ENCODE measurements around the gene KIAA1217.

Gene KIAA1217

DNA sequence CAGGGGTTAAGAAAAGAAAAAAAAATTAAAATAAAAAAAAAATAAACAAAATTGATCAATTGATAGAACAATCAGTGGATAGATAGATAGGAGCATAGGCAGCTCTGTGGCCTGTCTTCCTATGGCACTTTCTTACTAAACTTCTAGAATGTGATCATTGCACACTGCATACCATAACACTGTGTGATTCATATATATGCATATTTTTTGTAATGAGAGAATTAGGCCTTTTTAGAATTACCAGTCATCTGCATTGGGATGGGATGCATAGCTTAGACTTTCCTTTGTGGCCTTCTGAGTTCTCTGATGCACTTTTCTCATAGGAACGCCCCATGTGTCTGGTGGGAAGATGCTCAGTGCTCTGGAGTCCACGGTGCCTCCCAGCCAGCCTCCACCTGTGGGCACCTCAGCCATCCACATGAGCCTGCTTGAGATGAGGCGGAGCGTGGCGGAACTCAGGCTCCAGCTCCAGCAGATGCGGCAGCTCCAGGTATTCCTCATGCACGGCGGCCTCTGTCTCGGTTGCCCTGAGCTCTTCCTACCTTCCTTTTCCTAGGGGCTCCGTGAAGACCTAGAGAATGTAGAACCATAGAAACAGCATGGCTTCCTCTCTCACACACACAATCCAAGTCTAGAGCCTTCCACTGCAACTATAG lies 292.2 kb downstream of the KIAA1217 start:
- DNase-seq, result no peak
- in situ Hi-C loops (cut with MboI; ENCODE audit: low pct_unique_long_range_greater_than_20kb, low sequenced_read_pairs), result no loop called here

DNA sequence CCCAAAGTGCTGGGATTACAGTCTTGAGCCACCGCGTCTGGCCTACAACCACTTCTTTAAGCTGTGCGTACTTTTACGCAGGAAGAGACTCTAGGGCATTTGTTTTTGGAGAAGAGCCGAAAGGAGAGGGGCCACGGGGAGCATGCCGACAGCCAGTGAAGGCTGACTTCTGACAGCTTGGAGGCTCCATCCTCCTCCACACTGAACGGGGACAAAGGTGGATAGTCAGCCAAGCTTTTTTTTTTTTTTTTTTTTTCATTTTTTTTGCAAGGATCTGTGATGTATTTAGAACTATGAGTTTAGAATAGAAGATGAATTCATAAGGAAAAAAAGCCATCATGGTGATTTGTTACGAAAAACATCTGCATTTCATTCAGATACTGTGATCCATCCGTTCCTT lies 293.1 kb downstream of the KIAA1217 start:
- in situ Hi-C loops (cut with MboI; ENCODE audit: low pct_unique_long_range_greater_than_20kb, low sequenced_read_pairs), result no loop called here
- no peak for DNase-seq

DNA sequence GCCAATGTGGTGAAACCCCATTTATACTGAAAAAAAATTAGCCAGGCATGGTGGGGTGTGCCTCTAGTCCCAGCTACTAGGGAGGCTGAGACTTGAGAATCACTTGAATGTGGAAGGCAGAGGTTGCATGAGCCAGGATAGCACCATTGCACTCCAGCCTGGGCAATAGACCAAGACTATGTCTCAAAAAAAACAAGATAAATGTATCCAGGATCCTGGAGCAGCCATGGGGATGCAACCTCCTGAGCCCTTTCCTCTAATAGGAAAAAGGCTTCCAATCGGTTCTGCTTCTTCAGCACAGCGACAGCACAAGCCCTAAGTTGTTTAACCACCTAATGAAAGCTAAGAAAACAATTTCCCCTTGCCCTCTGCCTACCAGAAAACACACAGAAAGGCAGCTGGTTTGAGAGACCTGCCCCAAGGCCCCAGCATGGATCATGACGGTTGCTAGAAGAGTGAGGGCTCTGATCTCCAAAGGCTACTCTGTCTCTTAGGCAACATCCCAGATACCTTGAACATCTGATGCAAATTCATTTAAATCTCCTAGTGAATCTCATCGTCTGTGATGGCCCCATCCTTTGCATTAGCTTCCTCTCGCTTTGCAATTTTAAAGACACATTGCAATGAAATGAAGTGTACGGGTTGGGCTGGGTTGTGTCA lies 294.0 kb downstream of the KIAA1217 start:
- DNase-seq, result no peak
- in situ Hi-C loops (cut with MboI; ENCODE audit: low pct_unique_long_range_greater_than_20kb, low sequenced_read_pairs), result no loop called here

DNA sequence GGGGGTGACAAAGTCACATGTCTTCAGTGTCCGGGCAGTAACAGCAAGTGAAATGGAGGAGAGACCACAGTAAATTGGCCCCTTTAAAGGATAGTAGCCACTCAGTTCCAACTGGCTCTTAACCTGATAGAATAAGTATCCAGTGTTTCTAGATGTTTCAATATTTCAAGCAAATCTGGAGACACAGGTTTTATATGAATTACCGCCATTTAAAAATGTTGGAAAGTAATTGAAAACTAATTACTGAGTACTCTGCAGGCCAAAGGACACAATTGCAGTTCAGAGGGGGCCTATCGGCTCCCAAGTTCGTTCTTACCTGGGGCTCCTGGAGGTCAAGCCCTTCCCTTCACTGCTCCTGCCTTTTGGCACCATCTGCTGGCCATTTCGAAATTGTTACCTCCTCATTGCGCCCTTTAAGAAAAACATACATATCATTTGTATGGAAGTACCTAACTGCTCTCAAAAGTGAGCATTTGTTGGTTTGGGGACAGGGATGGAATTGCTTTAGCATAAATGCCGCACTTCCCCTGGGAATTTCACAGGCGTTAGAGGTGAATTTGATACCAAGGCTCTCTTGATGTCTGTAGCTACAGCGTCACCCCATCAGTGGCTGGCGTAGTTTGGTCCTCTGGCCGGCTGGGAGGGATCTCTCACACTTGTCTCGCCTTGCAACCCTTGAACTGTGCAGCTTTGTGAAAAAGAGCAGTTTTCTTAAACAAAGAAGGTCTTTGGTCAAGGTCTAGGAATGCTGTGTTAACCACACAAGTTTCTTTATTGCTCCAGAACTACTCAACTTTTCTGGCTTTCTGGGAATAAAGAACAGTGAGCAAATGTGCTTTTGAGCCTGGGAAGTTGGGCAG lies 294.8 kb downstream of the KIAA1217 start:
- in situ Hi-C loops (cut with MboI; ENCODE audit: low pct_unique_long_range_greater_than_20kb, low sequenced_read_pairs), result no loop called here
- DNase-seq, result peak; percentile 68

GRCh38 chr10:24505759-24506158 lies 296.8 kb downstream of the KIAA1217 start:
- in situ Hi-C loops (cut with MboI; ENCODE audit: low pct_unique_long_range_greater_than_20kb, low sequenced_read_pairs), result no loop called here

DNA sequence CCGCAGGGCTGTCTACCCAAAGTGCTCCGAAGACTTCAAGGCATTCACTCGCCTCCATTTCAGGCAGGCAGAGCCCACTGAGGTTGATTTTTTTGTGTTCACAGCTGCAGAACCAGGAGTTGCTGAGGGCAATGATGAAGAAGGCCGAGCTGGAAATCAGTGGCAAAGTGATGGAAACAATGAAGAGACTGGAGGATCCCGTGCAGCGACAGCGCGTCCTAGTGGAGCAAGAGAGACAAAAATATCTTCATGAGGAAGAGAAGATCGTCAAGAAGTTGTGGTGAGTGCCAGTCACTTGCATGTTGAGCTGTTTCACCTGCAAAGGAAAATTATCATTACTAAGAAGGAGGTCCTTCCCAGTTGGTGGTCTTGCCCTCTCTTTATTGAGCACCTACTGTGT lies 304.2 kb downstream of the KIAA1217 start:
- DNase-seq, result peak; percentile 8
- in situ Hi-C loops (cut with MboI; ENCODE audit: low pct_unique_long_range_greater_than_20kb, low sequenced_read_pairs), result no loop called here

More at GRCh38 chr10:24505759-24506158, 296.8 kb downstream of the KIAA1217 start:
- DNase-seq, result no peak

- in situ Hi-C loops (cut with MboI; ENCODE audit: low pct_unique_long_range_greater_than_20kb, low sequenced_read_pairs), result no loop called here
- no peak for DNase-seq
Measured at GRCh38 chr10:24515481-24515880, 306.5 kb downstream of the KIAA1217 start.

- in situ Hi-C loops (cut with MboI; ENCODE audit: low pct_unique_long_range_greater_than_20kb, low sequenced_read_pairs), result no loop called here
Measured at GRCh38 chr10:24518411-24518810, 309.5 kb downstream of the KIAA1217 start.

GRCh38 chr10:24518981-24519597 lies 310.2 kb downstream of the KIAA1217 start:
- in situ Hi-C loops (cut with MboI; ENCODE audit: low pct_unique_long_range_greater_than_20kb, low sequenced_read_pairs), result no loop called here
- peak; percentile 63 for DNase-seq

More at GRCh38 chr10:24518411-24518810, 309.5 kb downstream of the KIAA1217 start:
- no peak for DNase-seq

DNA sequence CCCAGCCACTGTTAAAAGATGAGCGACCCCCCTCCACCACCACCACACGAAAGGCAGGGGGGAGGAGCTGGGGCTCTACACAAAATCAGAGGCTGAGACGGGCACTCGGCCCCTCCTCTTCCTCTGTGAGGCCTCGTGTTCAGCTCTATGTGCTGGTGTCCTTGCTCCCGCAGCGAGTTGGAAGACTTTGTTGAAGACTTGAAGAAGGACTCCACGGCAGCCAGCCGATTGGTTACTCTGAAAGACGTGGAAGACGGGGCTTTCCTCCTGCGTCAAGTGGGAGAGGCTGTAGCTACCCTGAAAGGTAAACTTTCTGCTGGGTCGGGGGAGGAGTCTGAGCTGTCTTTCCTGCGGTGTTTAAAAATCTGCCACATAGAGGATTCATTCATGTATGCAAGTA lies 311.0 kb downstream of the KIAA1217 start:
- in situ Hi-C loops (cut with MboI; ENCODE audit: low pct_unique_long_range_greater_than_20kb, low sequenced_read_pairs), result no loop called here
- DNase-seq, result no peak

- DNase-seq, result no peak
- in situ Hi-C loops (cut with MboI; ENCODE audit: low pct_unique_long_range_greater_than_20kb, low sequenced_read_pairs), result no loop called here
Measured at GRCh38 chr10:24524314-24524713, 315.4 kb downstream of the KIAA1217 start.

GRCh38 chr10:24526085-24526649 lies 317.2 kb downstream of the KIAA1217 start:
- no peak for DNase-seq
- in situ Hi-C loops (cut with MboI; ENCODE audit: low pct_unique_long_range_greater_than_20kb, low sequenced_read_pairs), result no loop called here

DNA sequence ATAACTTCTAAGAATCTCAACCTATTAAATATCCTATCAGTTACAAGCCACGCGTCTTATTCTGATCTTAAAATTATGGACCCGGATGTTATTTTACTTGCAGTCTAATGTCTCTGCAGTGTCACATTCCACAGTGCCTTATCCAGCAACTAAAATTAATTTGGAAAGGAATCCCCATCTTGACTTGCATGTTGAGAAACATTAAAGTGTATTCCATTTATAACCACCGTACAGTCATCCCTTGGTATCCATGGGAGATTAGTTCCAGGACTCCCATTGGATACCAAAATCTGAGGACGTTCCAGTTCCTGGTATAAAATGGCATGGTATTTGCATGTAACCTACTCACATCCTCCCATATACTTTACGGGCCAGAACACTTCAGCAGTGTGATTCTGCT lies 320.0 kb downstream of the KIAA1217 start:
- no peak for DNase-seq

GRCh38 chr10:24531439-24531838 lies 322.5 kb downstream of the KIAA1217 start:
- in situ Hi-C loops (cut with MboI; ENCODE audit: low pct_unique_long_range_greater_than_20kb, low sequenced_read_pairs), result no loop called here
- DNase-seq, result no peak

More for the DNA sequence above, 320.0 kb downstream of the KIAA1217 start:
- in situ Hi-C loops (cut with MboI; ENCODE audit: low pct_unique_long_range_greater_than_20kb, low sequenced_read_pairs), result no loop called here

DNA sequence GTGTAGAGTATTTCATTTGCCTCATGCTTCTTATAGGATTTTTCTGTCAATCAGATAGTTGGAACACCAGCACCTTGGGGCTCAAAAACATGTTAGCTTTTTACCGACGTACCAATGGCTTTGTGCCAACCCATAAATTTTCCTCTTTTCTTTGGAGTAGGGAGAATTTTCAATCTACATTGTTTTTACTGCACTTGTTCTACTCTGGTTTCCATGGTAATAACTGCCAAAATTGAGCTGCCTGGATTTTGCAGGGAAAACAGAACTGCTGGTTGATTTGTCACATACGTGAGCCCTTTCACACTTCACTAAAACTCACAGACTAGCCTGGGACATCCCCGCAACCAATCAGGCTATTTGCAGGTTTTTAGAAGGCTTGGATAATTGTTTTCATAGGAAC lies 325.0 kb downstream of the KIAA1217 start:
- no peak for DNase-seq
- in situ Hi-C loops (cut with MboI; ENCODE audit: low pct_unique_long_range_greater_than_20kb, low sequenced_read_pairs), result no loop called here

- no peak for DNase-seq
- in situ Hi-C loops (cut with MboI; ENCODE audit: low pct_unique_long_range_greater_than_20kb, low sequenced_read_pairs), result no loop called here
Measured at GRCh38 chr10:24536636-24537035, 327.7 kb downstream of the KIAA1217 start.

DNA sequence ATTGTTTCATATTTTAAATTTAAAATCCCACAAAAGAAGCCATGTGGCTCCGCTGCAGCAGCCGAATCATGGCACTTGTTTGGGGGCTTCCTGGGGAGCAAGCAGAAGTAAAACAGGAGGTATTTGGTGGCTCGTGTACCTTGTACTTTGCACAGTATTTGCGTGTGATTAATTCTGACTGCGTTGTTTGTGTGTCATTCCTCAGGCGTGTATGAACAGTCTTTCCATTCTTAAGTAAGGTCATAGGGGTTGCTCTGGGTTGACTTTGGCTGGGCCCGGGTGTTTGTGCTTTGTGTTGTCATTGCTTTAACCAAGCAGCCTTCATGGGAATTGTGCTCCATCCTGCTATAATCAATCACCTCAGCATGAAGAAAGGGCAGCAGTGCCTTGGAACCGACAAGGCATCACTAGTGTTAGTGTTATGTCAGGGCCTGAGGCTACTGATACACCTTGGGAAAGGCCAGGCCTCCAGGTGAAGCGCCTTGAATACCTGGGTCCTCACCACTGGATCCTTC lies 332.4 kb downstream of the KIAA1217 start:
- in situ Hi-C loops (cut with MboI; ENCODE audit: low pct_unique_long_range_greater_than_20kb, low sequenced_read_pairs), result no loop called here
- DNase-seq, result no peak

GRCh38 chr10:24542314-24543270 lies 333.7 kb downstream of the KIAA1217 start:
- DNase-seq, result no peak
- in situ Hi-C loops (cut with MboI; ENCODE audit: low pct_unique_long_range_greater_than_20kb, low sequenced_read_pairs), result no loop called here

All from KBM-7 (cell line).